MCF 10A (cell line): ENCODE data around the gene ZNF407. TPM values are rescaled to one million over a fixed set of nuclear protein-coding genes. Genes with fewer than 3 reads are reported as not detected.

Experiments
- BruUV-seq: library from RNA; stranded (reverse); fragments of 400-500 nt; replicated peaks from 2 replicates; lab custom pipeline; 2021; lab: Mats Ljungman, UMichigan
- CTCF ChIA-PET: fragments of 300-600 bp; sonication (Branson Sonifier 250); formaldehyde crosslinking; extraction: SDS; loops from one replicate; lab custom pipeline; 2021; ENCODE audit warnings: antibody characterized with exemption, inconsistent platforms; lab: Yijun Ruan, JAX
- POLR2A ChIA-PET: fragments of 300-600, 350-650 bp; sonication (Branson Sonifier 250); formaldehyde crosslinking; extraction: SDS; loops from one replicate; lab custom pipeline; 2020; ENCODE audit warnings: antibody characterized with exemption, inconsistent platforms; lab: Yijun Ruan, JAX
- DNase-seq: peaks from one replicate; pipeline ENCODE4 v3.0.0-alpha.2; 2018; ENCODE audit not compliant: unreplicated experiment
- H3K27ac Mint-ChIP-seq: one replicate; pipeline ENCODE4 v1.8.0; 2022; ENCODE audit warnings: mild to moderate bottlenecking, low read depth, mixed read lengths; ENCODE audit not compliant: unreplicated experiment
- H3K27me3 Mint-ChIP-seq: one replicate; pipeline ENCODE4 v1.8.0; 2022; ENCODE audit warnings: mixed read lengths; ENCODE audit not compliant: insufficient read depth, unreplicated experiment
- H3K36me3 Mint-ChIP-seq: one replicate; pipeline ENCODE4 v1.8.0; 2022; ENCODE audit warnings: mild to moderate bottlenecking, moderate library complexity, mixed read lengths; ENCODE audit not compliant: insufficient read depth, unreplicated experiment
- H3K4me1 Mint-ChIP-seq: one replicate; pipeline ENCODE4 v1.8.0; 2022; ENCODE audit warnings: mixed read lengths; ENCODE audit not compliant: insufficient read depth, unreplicated experiment
- H3K4me3 Mint-ChIP-seq: one replicate; pipeline ENCODE4 v1.8.0; 2022; ENCODE audit warnings: mild to moderate bottlenecking, moderate library complexity, mixed read lengths; ENCODE audit not compliant: unreplicated experiment
- H3K9me3 Mint-ChIP-seq: one replicate; pipeline ENCODE4 v1.8.0; 2022; ENCODE audit warnings: mixed read lengths; ENCODE audit not compliant: unreplicated experiment
- intact Hi-C: fragments of 100-400 bp; cut with micrococcal nuclease; formaldehyde crosslinking; loops from 2 replicates; pipeline ENCODE4 v1.14.1; 2022
- total RNA-seq: library from RNA; stranded (reverse); gene quantifications from 2 replicates; pipeline ENCODE4 v1.2.3, GENCODE V29; 2022
- TF ChIP-seq, protein P1 (sequence below): fragments of 200-600 bp; IDR thresholded peaks from one replicate; pipeline ENCODE4 v1.8.0; 2022; ENCODE audit warnings: antibody characterized with exemption, mild to moderate bottlenecking; ENCODE audit not compliant: unreplicated experiment

The ZNF407 gene
- total RNA-seq, 1 experiment from 2014 or later: 9.5 TPM

DNA sequence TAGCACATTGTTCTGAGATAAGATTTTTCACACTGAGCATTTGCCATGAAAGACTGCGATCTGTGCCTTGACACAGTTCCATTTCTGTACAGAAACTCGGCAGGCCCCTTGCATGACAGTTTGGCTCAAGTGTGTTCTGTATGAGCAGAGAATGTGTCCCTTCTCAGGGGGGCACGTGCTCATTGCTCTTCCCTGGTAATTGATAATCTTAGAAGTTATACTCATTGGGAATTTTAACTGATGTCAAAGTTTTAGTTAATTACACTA lies 440.0 kb downstream of the ZNF407 start:
- intact Hi-C loops: no loop called here
- no peaks in the 10 kb centered on the region for H3K9me3 Mint-ChIP-seq
- DNase-seq: no peak
- no peak overlapping the region for H3K27ac Mint-ChIP-seq
- H3K36me3 Mint-ChIP-seq: no peaks in the 10 kb centered on the region
- H3K27me3 Mint-ChIP-seq: no peaks in the 10 kb centered on the region
- no TSS peak for BruUV-seq
- H3K4me1 Mint-ChIP-seq: no peaks in the 10 kb centered on the region
- TF ChIP-seq, protein P1, sequence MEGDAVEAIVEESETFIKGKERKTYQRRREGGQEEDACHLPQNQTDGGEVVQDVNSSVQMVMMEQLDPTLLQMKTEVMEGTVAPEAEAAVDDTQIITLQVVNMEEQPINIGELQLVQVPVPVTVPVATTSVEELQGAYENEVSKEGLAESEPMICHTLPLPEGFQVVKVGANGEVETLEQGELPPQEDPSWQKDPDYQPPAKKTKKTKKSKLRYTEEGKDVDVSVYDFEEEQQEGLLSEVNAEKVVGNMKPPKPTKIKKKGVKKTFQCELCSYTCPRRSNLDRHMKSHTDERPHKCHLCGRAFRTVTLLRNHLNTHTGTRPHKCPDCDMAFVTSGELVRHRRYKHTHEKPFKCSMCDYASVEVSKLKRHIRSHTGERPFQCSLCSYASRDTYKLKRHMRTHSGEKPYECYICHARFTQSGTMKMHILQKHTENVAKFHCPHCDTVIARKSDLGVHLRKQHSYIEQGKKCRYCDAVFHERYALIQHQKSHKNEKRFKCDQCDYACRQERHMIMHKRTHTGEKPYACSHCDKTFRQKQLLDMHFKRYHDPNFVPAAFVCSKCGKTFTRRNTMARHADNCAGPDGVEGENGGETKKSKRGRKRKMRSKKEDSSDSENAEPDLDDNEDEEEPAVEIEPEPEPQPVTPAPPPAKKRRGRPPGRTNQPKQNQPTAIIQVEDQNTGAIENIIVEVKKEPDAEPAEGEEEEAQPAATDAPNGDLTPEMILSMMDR: no peak
- ChIA-PET CTCF (interaction anchor here (0.7 to 1.6 kb wide), 2 partner anchors 385 to 1426 kb away, joined by 3 to 7 read pairs; no protein-coding TSS in a partner anchor), POLR2A (interaction anchor here (0.7 kb wide), 1 partner anchor 26 kb away, joined by 3 read pairs; no protein-coding TSS in a partner anchor)
- no peak overlapping the region for H3K4me3 Mint-ChIP-seq

DNA sequence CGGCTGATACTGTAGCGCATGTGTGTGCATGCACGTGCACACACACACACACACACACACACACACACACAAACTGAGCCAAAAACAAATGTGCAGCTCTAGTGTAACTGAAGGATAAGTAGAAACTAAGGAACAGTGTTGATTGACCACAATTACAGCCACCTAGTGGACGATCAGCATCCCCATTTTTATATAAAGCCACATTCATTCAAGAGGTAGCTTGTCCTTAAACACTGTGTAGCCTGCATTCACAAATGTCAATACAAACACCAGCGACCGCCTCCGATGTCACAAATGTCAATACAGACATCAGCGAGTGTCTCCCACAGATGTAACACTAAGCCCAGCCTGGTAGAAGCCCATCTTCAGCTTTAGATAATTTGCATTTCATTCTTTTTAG lies 443.9 kb downstream of the ZNF407 start:
- no peaks in the 10 kb centered on the region for H3K4me1 Mint-ChIP-seq
- H3K9me3 Mint-ChIP-seq: no peaks in the 10 kb centered on the region
- H3K4me3 Mint-ChIP-seq: no peak overlapping the region
- intact Hi-C loops: loop anchor here (1.0 to 2.0 kb wide), 2 partner anchors 145 to 389 kb away; no protein-coding TSS in a partner anchor
- CTCF ChIA-PET: interaction anchor here (0.5 to 3.1 kb wide), 29 partner anchors 9 to 1329 kb away, joined by 3 to 29 read pairs (median 4); no protein-coding TSS in a partner anchor
- no peaks in the 10 kb centered on the region for H3K36me3 Mint-ChIP-seq
- no TSS peak for BruUV-seq
- no peak overlapping the region for H3K27ac Mint-ChIP-seq
- TF ChIP-seq, protein P1: peak; percentile 32
- H3K27me3 Mint-ChIP-seq: no peaks in the 10 kb centered on the region
- DNase-seq: peak; percentile 36
- POLR2A ChIA-PET: interaction anchor here (0.6 to 1.3 kb wide), 2 partner anchors 168 to 418 kb away, joined by 3 to 5 read pairs; no protein-coding TSS in a partner anchor

DNA sequence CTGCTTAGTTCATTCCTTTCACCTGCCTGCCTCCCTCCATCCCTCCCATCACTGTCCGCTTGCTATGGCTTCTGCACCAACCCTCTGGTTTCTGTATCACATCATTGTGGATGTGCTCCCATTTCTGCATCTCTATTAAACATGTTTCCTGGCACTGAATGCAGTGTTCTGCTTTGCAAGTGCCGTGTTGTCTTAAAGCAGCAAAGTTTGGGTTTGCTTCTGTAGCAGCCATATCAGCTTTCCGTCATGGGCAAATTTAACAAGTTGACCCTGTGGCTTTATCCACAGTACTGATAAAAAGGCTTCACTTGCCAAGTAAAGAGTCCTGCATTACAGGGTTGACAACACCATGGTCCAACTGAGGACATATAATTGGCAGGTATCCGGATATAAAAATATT lies 445.8 kb downstream of the ZNF407 start:
- TF ChIP-seq, protein P1: no peak
- DNase-seq: no peak
- H3K9me3 Mint-ChIP-seq: no peaks in the 10 kb centered on the region
- no peak overlapping the region for H3K27ac Mint-ChIP-seq
- POLR2A ChIA-PET: no interaction called here
- H3K27me3 Mint-ChIP-seq: no peaks in the 10 kb centered on the region
- no peak overlapping the region for H3K4me3 Mint-ChIP-seq
- intact Hi-C loops: no loop called here
- CTCF ChIA-PET: interaction anchor here (0.5 to 1.2 kb wide), 5 partner anchors 116 to 1272 kb away, joined by 3 to 6 read pairs (median 4); no protein-coding TSS in a partner anchor
- H3K4me1 Mint-ChIP-seq: no peaks in the 10 kb centered on the region
- BruUV-seq: no TSS peak
- no peaks in the 10 kb centered on the region for H3K36me3 Mint-ChIP-seq

GRCh38 chr18:75044296-75044695 lies 446.6 kb downstream of the ZNF407 start:
- POLR2A ChIA-PET: no interaction called here
- H3K4me3 Mint-ChIP-seq: no peak overlapping the region
- H3K36me3 Mint-ChIP-seq: no peaks in the 10 kb centered on the region
- no peaks in the 10 kb centered on the region for H3K27me3 Mint-ChIP-seq
- no TSS peak for BruUV-seq
- TF ChIP-seq, protein P1: no peak
- H3K27ac Mint-ChIP-seq: no peak overlapping the region
- H3K9me3 Mint-ChIP-seq: no peaks in the 10 kb centered on the region
- no peaks in the 10 kb centered on the region for H3K4me1 Mint-ChIP-seq
- CTCF ChIA-PET: interaction anchor here (0.6 to 1.2 kb wide), 3 partner anchors 122 to 158 kb away, joined by 3 to 6 read pairs (median 3); no protein-coding TSS in a partner anchor
- intact Hi-C loops: no loop called here
- no peak for DNase-seq
